Measurements from ENCODE around the gene C1QC.

- TF ChIP-seq CTCF (IDR thresholded peaks at IDR 0.05) (no peak), POLR2A (IDR thresholded peaks at IDR 0.05) (no peak)
Measured at GRCh38 chr1:22658385-22659163, 15.1 kb downstream of the C1QC start.

Data from testis (tissue), 2 donors.